DMS53 treated with DMSO at 0.1 percent for 48 hours (cell line): ENCODE measurements around the gene BBLN.

Experiments
- DNase-seq: peaks from one replicate; lab custom pipeline; 2025; ENCODE audit not compliant: unreplicated experiment; lab: John Stamatoyannopoulos, UW

Gene BBLN

GRCh38 chr9:128144239-128145181, 15.6 kb upstream of the BBLN start:
- no peak for DNase-seq

DNA sequence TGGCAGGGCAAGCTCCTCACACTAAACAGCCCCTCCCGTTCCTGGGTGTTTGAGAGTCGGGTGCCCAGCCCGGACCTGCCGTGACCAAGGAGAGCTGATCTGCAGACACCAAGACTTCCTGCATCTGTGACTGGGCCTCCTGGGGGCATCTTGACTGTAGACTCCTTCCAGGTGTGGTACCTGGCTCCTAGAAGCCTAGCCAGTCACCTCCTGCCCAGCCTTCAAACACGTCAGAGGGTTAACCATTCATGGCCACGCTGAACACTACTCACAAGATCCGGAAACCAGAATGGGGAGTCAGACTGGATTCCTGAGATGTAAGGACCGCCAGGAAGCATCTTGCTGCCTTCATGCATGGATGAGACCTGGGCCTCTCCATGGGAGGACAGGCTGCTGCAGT, 14.5 kb upstream of the BBLN start:
- DNase-seq: no peak

- DNase-seq: no peak
Observed at GRCh38 chr9:128145951-128146351, 14.1 kb upstream of the BBLN start.

DNA sequence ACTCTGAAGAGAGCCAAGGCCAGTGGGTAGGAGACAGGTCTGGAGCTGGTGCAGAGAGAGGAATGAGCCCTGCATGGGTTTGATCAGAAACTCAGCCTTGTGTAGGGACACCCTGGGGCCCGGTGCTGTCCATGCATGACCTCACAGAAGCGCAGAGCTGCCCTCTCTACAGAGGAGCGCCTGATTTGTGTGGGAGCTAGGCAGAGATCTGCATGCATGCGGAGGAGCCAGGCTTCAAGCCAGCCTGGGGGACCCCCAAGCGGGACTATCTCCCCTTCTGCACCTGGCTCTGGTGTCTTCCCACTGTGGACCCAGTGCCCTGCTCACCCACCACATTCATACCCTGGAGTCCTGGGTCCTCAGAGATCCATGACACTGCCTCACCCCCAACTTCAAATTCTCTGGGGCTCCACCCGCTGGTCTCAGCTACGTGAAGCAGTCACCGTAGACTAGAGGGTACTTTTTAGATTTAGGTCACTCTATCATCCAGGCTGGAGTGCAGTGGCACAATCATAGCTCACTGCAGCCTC, 13.4 kb upstream of the BBLN start:
- DNase-seq: no peak

DNA sequence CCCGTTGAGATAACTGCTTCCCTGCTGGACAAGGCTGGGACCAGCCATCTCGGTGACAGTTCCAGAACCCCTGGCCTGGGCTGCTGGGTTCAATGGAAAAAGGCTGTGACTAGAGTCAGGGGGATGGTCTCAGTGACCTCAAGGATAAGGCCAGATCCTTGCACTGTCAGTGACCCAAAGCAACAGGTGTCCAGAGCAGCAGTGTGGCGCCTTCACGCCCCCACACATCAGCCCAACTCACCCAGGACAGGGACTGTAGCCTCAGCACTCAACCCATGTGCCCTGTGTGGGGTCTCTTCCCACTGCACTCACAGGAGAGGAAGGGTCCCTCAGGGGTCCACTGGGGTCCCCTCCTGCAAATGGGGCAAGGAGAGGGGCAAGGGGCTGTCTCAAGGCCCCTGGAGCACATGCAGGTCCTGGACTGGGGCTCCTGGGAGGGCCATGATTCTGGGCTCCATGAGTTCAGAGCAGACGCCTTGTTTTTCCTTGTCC, 11.5 kb upstream of the BBLN start:
- no peak for DNase-seq

- no peak for DNase-seq
Observed at GRCh38 chr9:128149001-128149701, 10.9 kb upstream of the BBLN start, which contains the start of gene LCN2. LCN2 (plus strand) TSS chr9:128149453; CDS start chr9:128149526, 73 bp downstream.

GRCh38 chr9:128149951-128150593, 10.0 kb upstream of the BBLN start:
- DNase-seq: no peak

DNA sequence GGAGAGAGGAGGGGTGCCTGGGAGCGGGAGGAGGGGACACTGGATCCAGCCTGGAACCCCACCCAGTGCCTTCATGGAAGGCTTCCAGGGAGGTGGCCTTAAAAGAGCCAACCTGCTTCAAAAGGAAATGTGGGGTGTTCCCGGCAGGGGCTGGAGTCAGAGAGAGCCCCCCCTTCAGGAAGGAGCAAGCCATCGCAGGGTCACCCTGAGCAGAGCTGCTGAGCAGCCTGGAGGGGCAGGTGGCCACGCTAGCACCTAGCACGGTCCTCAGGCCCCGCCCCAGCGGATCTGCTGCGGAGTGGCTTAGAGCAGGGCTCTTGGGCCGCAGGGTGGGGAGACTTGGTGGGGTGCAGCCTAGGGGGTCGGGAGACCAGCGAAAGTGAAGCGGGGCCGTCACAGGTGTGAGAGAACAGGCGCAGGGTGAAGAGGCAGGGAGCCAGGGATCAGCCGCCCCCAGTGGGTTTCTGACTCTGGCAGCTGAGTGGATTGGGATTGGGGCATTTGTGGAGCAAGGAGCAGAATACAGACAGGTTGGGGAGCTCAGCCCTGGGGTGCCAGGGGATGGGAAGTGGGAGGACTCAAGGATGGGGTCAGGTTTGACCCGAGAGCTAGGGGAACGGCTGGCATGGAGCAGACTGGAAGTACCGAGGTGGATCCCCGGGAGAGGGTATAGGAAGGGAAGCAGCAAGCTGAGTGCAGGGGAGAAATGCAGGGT, 9.3 kb upstream of the BBLN start:
- no peak for DNase-seq

DNA sequence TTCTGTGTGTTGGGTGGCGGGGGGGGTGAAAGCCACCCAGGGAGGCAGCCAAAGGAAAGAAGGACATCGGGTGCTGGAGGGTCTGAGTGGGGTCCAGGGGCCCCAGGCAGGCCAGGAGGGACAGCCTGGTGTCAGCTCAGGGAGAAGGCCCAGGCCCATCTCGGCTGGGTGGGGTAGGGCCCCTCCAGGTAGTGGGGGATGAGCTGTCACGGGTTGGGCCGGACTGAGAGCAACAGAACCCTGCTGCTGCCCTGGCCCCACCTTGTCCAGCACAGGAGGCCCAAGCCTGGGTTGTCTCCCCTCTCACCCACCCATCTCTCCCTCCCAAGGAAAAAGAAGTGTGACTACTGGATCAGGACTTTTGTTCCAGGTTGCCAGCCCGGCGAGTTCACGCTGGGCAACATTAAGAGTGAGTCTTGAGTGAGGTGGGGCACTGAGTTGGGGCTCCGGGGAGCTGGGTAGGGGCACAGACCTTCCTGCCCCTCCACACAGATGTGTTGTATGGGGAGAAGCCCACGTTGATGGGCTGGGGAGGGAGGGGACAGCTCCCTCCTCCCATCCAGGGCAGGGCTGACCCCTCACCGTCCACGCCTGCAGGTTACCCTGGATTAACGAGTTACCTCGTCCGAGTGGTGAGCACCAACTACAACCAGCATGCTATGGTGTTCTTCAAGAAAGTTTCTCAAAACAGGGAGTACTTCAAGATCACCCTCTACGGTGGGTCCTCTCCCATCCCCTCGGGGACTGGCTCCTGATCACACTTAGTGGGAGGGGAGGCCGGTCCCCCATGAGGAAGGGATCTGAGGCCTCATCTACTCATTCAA, 8.5 kb upstream of the BBLN start:
- no peak for DNase-seq

DNA sequence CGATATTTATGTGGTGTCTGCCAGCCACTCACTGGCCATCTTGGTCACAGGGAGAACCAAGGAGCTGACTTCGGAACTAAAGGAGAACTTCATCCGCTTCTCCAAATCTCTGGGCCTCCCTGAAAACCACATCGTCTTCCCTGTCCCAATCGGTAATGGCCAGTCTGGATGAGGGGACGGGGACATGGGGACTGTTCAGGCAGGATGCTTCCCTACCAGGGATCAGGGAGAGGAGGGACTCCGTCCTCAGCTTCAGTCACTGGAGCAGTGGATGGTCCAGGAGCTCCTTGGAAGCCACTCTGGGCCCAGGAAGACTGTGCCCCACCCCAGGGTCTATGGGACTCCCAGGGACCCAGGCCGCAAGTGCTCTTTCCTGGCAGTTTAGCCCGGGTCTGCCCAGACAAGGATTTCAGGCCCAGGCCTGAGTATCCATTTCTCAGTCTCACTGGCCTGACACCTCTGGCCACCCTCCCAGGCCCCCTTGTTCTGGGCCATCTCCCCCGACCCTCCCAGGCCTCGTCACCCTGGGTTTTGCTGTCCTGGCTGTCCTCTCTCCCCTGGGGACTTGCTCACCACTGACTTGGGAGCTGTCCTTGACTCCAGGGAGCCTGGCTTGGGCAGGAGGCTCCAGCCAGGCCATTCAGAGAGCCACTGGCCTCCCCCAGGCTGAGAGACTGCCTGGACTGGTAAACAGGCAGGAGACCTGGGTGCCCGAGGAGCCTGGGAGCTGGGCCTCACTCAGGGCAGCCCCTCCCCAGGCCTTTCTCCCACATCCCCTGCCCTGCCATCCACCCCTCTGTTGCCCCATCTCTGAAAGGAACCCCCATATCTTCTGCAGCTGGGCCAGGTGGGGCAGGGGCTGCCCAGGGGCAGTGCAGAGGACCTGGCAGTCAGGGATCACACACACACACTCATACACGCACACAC, 7.7 kb upstream of the BBLN start:
- DNase-seq: no peak

- no peak for DNase-seq
Observed at GRCh38 chr9:128153060-128153946, 6.8 kb upstream of the BBLN start.

- no peak for DNase-seq
Observed at GRCh38 chr9:128153947-128154695, 5.9 kb upstream of the BBLN start.

- DNase-seq: no peak
Observed at GRCh38 chr9:128155736-128156500, 4.1 kb upstream of the BBLN start.

DNA sequence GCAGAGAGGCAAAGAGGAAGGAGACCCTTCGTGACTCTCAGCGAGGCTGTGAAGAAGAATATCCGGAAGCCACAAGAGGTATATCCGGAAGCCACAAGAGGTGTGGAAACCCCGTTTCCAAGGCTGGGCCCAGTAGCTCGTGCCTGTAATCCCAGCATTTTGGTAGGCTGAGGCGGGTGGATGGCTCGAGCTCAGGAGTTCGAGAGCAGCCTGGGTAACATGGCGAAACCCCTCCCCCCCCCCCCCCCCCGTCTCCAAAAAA, 612 bp upstream of the BBLN start:
- DNase-seq: peak; percentile 39

DNA sequence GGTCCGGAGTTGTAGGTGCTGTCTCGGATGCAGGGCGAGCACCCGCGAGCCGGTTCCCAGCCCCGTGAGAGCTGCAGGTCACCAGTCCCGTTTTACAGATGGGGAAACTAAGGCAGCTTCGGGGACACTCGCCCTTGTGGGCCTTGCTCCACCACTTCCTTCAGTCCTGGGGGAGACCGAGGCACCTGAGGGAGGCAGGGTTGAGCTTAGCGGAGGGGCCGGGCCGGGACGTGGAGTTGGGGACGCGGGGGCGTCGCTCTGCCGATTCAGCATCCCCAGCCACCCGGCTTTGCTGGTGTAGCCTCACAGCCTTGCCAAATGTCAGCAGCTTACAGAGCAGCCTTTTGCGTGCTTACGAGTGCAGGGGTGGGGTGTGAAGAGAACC, 530 bp downstream of the BBLN start:
- DNase-seq: no peak

GRCh38 chr9:128161215-128161902, 1.3 kb downstream of the BBLN start:
- peak; percentile 32 for DNase-seq
